Effector CD4-positive, alpha-beta T cell (primary cell): Measurements from ENCODE around the gene TIMMDC1.
A peak's percentile ranks its signal among the peaks of the same experiment; 100 is the strongest.
"Not testable (repeated sequence)": the region's sequence is repeated elsewhere in the genome, so short reads cannot be mapped to it uniquely, and the experiment has no call there.

Experiments used
- DNase-seq: peaks from one replicate; pipeline ENCODE4 v3.0.0-alpha.2; 2020

TIMMDC1 gene

DNA sequence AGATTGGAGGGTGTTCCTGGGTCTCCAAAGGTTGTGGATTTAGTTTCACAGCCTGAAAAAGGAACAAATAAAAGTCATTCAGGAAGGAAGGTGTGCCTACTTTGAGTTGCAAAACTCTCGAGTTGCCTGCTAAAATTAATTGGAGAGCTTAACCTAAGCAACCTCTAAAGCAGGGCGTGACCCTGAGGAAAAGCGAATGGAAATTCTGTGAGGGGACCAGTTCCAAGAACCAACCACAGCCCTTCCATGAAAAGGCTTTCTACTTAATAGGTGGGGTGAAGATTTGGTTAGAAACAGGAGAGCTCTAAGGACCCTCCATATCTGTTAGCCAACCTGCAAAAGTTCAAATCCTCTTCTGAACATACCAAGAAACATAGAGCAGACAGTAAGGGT, 59.5 kb downstream of the TIMMDC1 start:
- no peak for DNase-seq

DNA sequence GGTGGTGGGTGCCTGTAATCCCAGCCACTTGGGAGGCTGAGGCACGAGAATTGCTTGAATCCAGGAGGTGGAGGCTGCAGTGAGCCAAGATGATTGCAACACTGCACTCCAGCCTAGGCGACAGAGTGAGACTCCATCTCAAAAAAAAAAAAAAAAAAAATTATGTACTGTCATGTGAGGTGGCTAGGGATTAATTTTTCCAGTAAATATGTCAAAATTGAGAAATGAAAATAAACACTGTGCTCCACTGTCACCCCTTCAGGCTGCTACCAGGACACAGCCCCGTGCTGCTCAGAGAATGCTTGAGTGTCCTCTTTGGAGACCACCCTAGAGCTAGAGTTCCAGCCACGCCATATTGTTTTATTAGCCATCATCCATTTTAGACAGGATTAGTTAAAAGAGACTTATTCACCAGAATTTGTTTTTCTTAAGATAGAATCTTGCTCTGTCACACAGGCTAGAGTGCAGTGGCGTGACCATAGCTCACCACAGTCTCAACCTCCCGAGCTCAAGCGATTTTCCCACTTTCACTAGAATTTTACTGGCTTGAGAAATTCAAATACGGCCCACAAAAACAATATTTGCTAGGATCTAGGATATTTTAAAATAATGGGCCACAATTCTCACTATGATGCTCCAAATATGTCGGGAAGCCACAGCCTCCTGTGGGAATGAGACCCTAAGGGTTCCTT, 60.4 kb downstream of the TIMMDC1 start:
- no peak for DNase-seq

DNA sequence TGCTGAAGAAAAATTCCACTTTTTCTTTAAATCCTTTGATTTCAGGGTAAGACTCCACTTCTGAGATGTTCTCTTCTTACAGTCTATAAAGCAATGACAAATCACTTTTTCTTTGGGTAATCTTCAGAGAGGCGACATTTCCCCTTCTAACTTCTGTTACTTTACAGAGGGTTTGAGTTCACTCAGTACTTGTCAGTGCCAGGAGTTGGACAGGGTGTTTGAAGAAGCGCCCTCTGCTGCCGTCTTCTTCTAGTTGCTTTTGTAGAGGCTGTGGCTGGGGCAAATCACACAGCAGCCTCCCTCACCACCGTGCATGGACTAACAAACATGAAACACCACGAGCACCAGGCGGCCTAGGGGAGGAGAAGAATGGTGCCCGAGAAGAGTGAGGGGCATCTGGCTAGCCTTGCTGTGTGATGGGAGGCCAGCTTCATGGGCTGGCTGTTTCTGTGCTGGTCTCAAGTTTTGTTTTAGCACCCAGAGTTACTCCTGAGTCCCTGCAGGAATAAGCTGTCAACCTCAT, 61.2 kb downstream of the TIMMDC1 start, which contains the start of gene CD80:
Gene CD80 (minus strand): TSS at position 174 of the 523 bp plus-strand sequence. CDS start 1,886 bp downstream, outside the sequence.
- DNase-seq, result peak; percentile 32

DNA sequence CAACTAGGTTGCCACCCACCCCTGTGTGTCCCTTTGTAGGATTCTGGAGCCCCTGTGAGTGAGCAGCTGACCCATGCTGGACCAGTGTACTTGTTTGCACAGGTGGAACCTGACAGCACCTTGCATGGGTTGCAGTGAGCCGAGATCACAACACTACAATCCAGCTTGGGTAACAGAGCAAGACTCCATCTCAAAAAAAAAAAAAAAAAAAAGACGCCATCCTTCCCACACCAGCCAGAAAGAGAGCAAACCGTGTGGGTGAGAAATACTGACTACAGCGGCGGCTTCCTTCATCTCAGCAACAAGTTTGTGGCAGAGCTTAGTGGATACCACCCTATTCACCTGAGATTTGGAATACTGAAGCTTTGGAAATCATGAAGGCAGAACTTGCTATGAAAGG, 61.8 kb downstream of the TIMMDC1 start:
- no peak for DNase-seq

GRCh38 chr3:119562307-119562961, 64.1 kb downstream of the TIMMDC1 start:
- peak; percentile 16 for DNase-seq

GRCh38 chr3:119563334-119563733, 65.0 kb downstream of the TIMMDC1 start:
- not testable (repeated sequence) for DNase-seq

- no peak for DNase-seq
Observed at GRCh38 chr3:119569156-119569555, 70.8 kb downstream of the TIMMDC1 start.

GRCh38 chr3:119570229-119570628, 71.9 kb downstream of the TIMMDC1 start:
- no peak for DNase-seq

- no peak for DNase-seq
Observed at GRCh38 chr3:119571230-119571629, 72.9 kb downstream of the TIMMDC1 start.

DNA sequence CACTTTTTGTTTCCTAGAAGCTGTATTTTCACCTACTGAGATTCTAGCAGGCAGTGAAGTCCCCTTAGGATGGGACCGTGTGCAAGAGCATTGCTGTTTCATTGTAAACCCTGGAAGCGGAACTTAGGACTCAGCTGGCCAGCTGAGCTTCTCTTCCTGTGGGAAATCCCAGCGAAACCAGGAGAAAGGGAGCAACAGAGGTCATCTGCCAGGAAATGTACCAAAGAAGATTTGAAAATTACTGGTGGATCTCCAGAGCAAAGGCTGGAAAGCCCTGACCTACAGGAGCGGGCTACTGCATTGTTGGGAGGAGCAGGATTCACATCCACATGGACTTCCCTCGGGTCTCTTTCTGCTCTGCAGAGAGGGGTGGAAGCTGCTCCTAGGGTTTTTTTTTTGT, 73.3 kb downstream of the TIMMDC1 start:
- no peak for DNase-seq
